GM19023 (cell line): Measurements from ENCODE around the gene MEAF6.

Source experiments
- ATAC-seq: cut with Tn5 transposase; IDR thresholded peaks from one replicate; pipeline ENCODE4 v1.9.1; 2021; ENCODE audit warnings: mild to moderate bottlenecking, moderate library complexity; ENCODE audit not compliant: unreplicated experiment

The MEAF6 gene

GRCh38 chr1:37446874-37447273, 67.7 kb downstream of the MEAF6 start:
- no peak for ATAC-seq

GRCh38 chr1:37442644-37443043, 71.9 kb downstream of the MEAF6 start:
- ATAC-seq, result no peak
